Panc1 (cell line): ENCODE results near the gene CDCA7L.

Experiments
- CTCF ChIP-seq: fragments of 450-650 bp; IDR thresholded peaks from 2 replicates; pipeline ENCODE4 v1.5.1; 2017; ENCODE audit warnings: mild to moderate bottlenecking
- POLR2AphosphoS5 ChIP-seq: IDR thresholded peaks from 2 replicates; pipeline ENCODE4 v1.6.1; 2012; ENCODE audit warnings: mild to moderate bottlenecking, low read depth, low read length, moderate library complexity
- REST ChIP-seq, 2 experiments: IDR thresholded peaks; 2 replicates each; pipeline ENCODE4 v1.6.1; 2011 to 2012; ENCODE audit warnings: low read depth in 2 of 2, control low read depth in 1 of 2, low read length in 1 of 2, mild to moderate bottlenecking in 1 of 2, moderate library complexity in 1 of 2; ENCODE audit not compliant: insufficient read depth in 1 of 2
- SIN3A ChIP-seq: IDR thresholded peaks from 2 replicates; pipeline ENCODE4 v1.6.1; 2012; ENCODE audit warnings: low read depth, mild to moderate bottlenecking, low read length, moderate library complexity, borderline replicate concordance; ENCODE audit not compliant: insufficient read depth
- TCF7L2 ChIP-seq: IDR thresholded peaks from 2 replicates; pipeline ENCODE4 v1.6.1; 2011; ENCODE audit warnings: mild to moderate bottlenecking, low read depth, low read length, inconsistent platforms

- TF ChIP-seq POLR2AphosphoS5 = no peak
- no peak for TF ChIP-seq REST (IDR thresholded peaks at IDR 0.05; ENCODE audit: insufficient read depth in 1 of 2, low read depth in 2 of 2, low read length in 1 of 2)
- TF ChIP-seq CTCF = no peak
- no peak for TF ChIP-seq TCF7L2
- TF ChIP-seq SIN3A = no peak
These were observed 23.1 kb downstream of the CDCA7L start for GRCh38 chr7:21922605-21923004.
